Effector memory CD4-positive, alpha-beta T cell (primary cell): ENCODE results near the gene TPP1.

ENCODE experiments used
- DNase-seq, 3 donors: peaks; one replicate each; pipeline ENCODE4 v3.0.0-alpha.2; 2020
- H3K27ac ChIP-seq: 2 replicates; pipeline ENCODE4 v1.7.0; 2013; ENCODE audit warnings: mild to moderate bottlenecking, low read length, moderate library complexity; ENCODE audit not compliant: insufficient read depth, poor library complexity, severe bottlenecking
- H3K27me3 ChIP-seq: replicated peaks from 2 replicates; pipeline ENCODE4 v1.7.0; 2013; ENCODE audit warnings: mild to moderate bottlenecking, low read length; ENCODE audit not compliant: insufficient read depth, control insufficient read depth, poor library complexity, severe bottlenecking
- H3K36me3 ChIP-seq: 2 replicates; pipeline ENCODE4 v1.7.0; 2013; ENCODE audit warnings: mild to moderate bottlenecking, low read length, moderate library complexity; ENCODE audit not compliant: control insufficient read depth, insufficient read depth
- H3K4me1 ChIP-seq: 2 replicates; pipeline ENCODE4 v1.7.0; 2013; ENCODE audit warnings: low read length, mild to moderate bottlenecking; ENCODE audit not compliant: control insufficient read depth, insufficient read depth, poor library complexity, severe bottlenecking
- H3K4me3 ChIP-seq: 2 replicates; pipeline ENCODE4 v1.7.0; 2013; ENCODE audit warnings: low read length, low read depth, mild to moderate bottlenecking; ENCODE audit not compliant: insufficient read depth, poor library complexity, severe bottlenecking
- H3K9me3 ChIP-seq: 2 replicates; pipeline ENCODE4 v1.7.0; 2013; ENCODE audit warnings: mild to moderate bottlenecking, low read length, moderate library complexity; ENCODE audit not compliant: control insufficient read depth

Gene TPP1

DNA sequence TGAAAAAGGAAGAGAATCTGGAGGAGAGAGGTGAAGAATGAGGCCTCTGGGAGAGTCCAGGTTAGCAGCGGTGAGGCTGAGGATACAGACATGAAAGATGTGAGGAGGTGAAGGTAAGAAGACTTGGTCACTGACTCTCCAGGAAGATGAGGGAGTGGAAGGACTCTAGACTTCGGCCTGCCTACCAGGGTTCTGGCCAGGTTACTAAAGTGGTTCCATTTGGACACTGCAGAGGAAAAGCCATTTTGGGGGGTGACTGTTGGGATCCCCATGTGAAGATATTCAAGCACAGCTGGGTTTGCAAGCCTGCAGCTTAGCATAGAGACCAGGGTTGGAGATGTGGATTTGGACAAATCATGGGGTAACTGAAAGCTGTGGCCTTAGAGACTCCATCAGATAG is 28.6 kb upstream of the TPP1 start:
- H3K9me3 ChIP-seq = no peaks in the 10 kb centered on the region
- H3K36me3 ChIP-seq = no peaks in the 10 kb centered on the region
- no peak for DNase-seq
- H3K4me1 ChIP-seq = peaks cover 28% of the 10 kb centered on the region
- no peak overlapping the region for H3K4me3 ChIP-seq
- peak overlapping the region; percentile 60 for H3K27ac ChIP-seq
- no peaks in the 10 kb centered on the region for H3K27me3 ChIP-seq

DNA sequence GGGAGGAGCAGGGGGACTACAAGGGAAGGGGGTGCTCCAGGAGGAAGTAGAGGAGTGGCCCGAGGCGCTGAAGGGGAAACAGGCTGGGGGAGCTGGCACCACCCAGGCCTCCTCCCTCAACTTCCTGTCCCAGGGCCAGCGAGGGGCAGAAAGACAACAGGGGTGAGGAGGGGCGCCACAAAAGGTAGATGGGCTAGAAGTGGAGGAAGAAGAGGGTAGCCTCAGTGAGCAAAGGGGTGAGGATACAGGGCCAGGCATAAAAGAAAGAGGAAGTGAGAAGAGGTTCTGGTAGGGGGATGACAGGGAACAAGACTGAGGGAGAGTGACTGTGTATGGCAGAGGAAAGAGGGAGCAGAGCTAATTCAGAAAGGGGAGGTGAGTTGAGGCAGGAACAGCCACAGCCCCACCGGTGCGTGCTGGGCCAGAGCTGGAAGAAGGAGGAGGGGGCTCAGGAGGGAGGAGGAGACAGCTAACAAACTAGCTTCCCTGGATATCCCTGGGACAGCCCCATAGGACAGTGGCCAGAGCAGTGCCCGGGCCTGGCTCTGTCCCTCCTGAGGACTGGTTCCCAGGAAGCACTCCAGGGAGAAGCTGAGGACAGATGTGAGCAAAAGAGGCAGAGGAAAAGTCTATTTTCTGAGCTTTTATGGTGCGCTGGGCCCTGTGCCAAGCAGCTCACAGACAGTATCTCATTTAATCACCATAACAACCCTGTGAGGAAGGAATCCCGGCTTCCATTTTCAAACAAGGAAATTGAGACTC is 27.9 kb upstream of the TPP1 start:
- Histone ChIP-seq H3K4me1 (peaks cover 28% of the 10 kb centered on the region), H3K36me3 (no peaks in the 10 kb centered on the region), H3K27me3 (no peaks in the 10 kb centered on the region), H3K4me3 (peak overlapping the region; percentile 7), H3K27ac (peak overlapping the region; percentile 60), H3K9me3 (no peaks in the 10 kb centered on the region)
- DNase-seq = no peak

GRCh38 chr11:6646576-6646917 is 27.3 kb upstream of the TPP1 start:
- no peaks in the 10 kb centered on the region for H3K36me3 ChIP-seq
- peak overlapping the region; percentile 7 for H3K4me3 ChIP-seq
- H3K4me1 ChIP-seq = peaks cover 28% of the 10 kb centered on the region
- no peaks in the 10 kb centered on the region for H3K9me3 ChIP-seq
- no peak for DNase-seq
- peak overlapping the region; percentile 60 for H3K27ac ChIP-seq
- H3K27me3 ChIP-seq = no peaks in the 10 kb centered on the region

- peak overlapping the region; percentile 7 for H3K4me3 ChIP-seq
- DNase-seq = no peak
- H3K27ac ChIP-seq = peak overlapping the region; percentile 60
- H3K9me3 ChIP-seq = no peaks in the 10 kb centered on the region
- no peaks in the 10 kb centered on the region for H3K27me3 ChIP-seq
- peaks cover 28% of the 10 kb centered on the region for H3K4me1 ChIP-seq
- H3K36me3 ChIP-seq = no peaks in the 10 kb centered on the region
Observed at GRCh38 chr11:6646071-6646470, 26.8 kb upstream of the TPP1 start.

GRCh38 chr11:6642957-6643356 is 23.7 kb upstream of the TPP1 start:
- no peak overlapping the region for H3K4me3 ChIP-seq
- no peak overlapping the region for H3K27ac ChIP-seq
- H3K27me3 ChIP-seq = no peaks in the 10 kb centered on the region
- DNase-seq = no peak
- no peaks in the 10 kb centered on the region for H3K9me3 ChIP-seq
- H3K36me3 ChIP-seq = peaks cover 10% of the 10 kb centered on the region
- H3K4me1 ChIP-seq = peaks cover 27% of the 10 kb centered on the region

- DNase-seq = no peak
- H3K27me3 ChIP-seq = no peaks in the 10 kb centered on the region
- peaks cover 10% of the 10 kb centered on the region for H3K36me3 ChIP-seq
- no peaks in the 10 kb centered on the region for H3K9me3 ChIP-seq
- H3K4me3 ChIP-seq = no peak overlapping the region
- peaks cover 9% of the 10 kb centered on the region for H3K4me1 ChIP-seq
- no peak overlapping the region for H3K27ac ChIP-seq
Observed at GRCh38 chr11:6640985-6641701, 21.9 kb upstream of the TPP1 start.

- Histone ChIP-seq H3K36me3 (peaks cover 10% of the 10 kb centered on the region), H3K9me3 (no peaks in the 10 kb centered on the region), H3K27me3 (no peaks in the 10 kb centered on the region), H3K27ac (no peak overlapping the region), H3K4me1 (peaks cover under 1% of the 10 kb centered on the region), H3K4me3 (no peak overlapping the region)
- no peak for DNase-seq
Observed at GRCh38 chr11:6640036-6640984, 21.1 kb upstream of the TPP1 start.

DNA sequence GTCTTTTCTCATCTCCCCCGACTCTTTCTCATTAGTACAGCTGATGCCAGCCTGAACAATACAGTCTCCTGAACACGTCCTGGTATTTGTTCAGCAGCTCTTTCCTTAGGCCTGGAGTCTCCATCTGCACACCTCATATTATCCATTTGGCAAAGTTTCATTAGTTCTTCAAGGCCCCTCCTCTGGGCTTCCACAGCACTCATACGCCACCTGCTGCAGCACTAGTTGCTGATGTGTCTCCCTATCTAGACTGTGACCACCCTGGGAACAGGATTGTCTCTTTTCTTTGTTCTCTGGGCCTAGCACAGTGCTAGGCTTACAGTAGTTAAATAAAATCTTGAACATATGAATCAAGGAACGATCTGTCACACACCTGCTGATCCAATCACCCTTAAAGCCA is 19.2 kb upstream of the TPP1 start:
- H3K4me1 ChIP-seq = no peaks in the 10 kb centered on the region
- no peak overlapping the region for H3K4me3 ChIP-seq
- H3K27me3 ChIP-seq = no peaks in the 10 kb centered on the region
- H3K36me3 ChIP-seq = peaks cover 10% of the 10 kb centered on the region
- no peak for DNase-seq
- H3K27ac ChIP-seq = no peak overlapping the region
- no peaks in the 10 kb centered on the region for H3K9me3 ChIP-seq

GRCh38 chr11:6637871-6638270 is 18.6 kb upstream of the TPP1 start:
- Histone ChIP-seq H3K4me1 (no peaks in the 10 kb centered on the region), H3K27ac (no peak overlapping the region), H3K9me3 (no peaks in the 10 kb centered on the region), H3K4me3 (no peak overlapping the region), H3K36me3 (peaks cover 10% of the 10 kb centered on the region), H3K27me3 (no peaks in the 10 kb centered on the region)
- DNase-seq = no peak
